SK-N-SH treated with all-trans-retinoic acid at 6 μM for 48 hours (cell line): ENCODE measurements around the gene ANO8.

Source experiments
- ATAC-seq: fragments of 200-7000 bp; cut with Tn5 transposase; 3 replicates; pipeline ENCODE4 v1.9.1; 2020; ENCODE audit warnings: mild to moderate bottlenecking, moderate library complexity
- ARNTL ChIP-seq: fragments of 450-650 bp; formaldehyde crosslinking; IDR thresholded peaks from 2 replicates; pipeline ENCODE4 v1.5.0; 2020; ENCODE audit warnings: low read depth, mild to moderate bottlenecking, moderate library complexity, borderline replicate concordance
- BACH2 ChIP-seq: fragments of 250-450 bp; sonication (Bioruptor Pico); IDR thresholded peaks from 2 replicates; pipeline ENCODE4 v1.9.0; 2021; ENCODE audit warnings: mild to moderate bottlenecking, borderline replicate concordance
- CREB5 ChIP-seq: fragments of 250-450 bp; sonication (Bioruptor Pico); IDR thresholded peaks from 2 replicates; pipeline ENCODE4 v1.5.1; 2020; ENCODE audit warnings: low read depth, mild to moderate bottlenecking, moderate library complexity
- CSDC2 ChIP-seq: fragments of 250-450 bp; sonication (Bioruptor Pico); IDR thresholded peaks from 2 replicates; pipeline ENCODE4 v1.5.0; 2020; ENCODE audit warnings: mild to moderate bottlenecking, moderate library complexity
- CSRNP3 ChIP-seq: fragments of 250-450 bp; sonication (Bioruptor Pico); IDR thresholded peaks from 2 replicates; pipeline ENCODE4 v1.5.1; 2021; ENCODE audit warnings: mild to moderate bottlenecking, moderate library complexity
- ESRRG ChIP-seq: fragments of 250-450 bp; sonication (Bioruptor Pico); IDR thresholded peaks from 2 replicates; pipeline ENCODE4 v1.6.1; 2021; ENCODE audit warnings: mild to moderate bottlenecking
- GLIS3 ChIP-seq: fragments of 250-450 bp; sonication (Bioruptor Pico); IDR thresholded peaks from 2 replicates; pipeline ENCODE4 v1.5.0; 2020; ENCODE audit warnings: mild to moderate bottlenecking, moderate library complexity
- ISL1 ChIP-seq: fragments of 250-450 bp; sonication (Bioruptor Pico); IDR thresholded peaks from 2 replicates; pipeline ENCODE4 v2.1.2; 2022; ENCODE audit warnings: mild to moderate bottlenecking, moderate library complexity
- OSR1 ChIP-seq: fragments of 250-450 bp; sonication (Bioruptor Pico); IDR thresholded peaks from 2 replicates; pipeline ENCODE4 v1.8.0; 2022; ENCODE audit warnings: moderate library complexity, mild to moderate bottlenecking, inconsistent platforms
- PATZ1 ChIP-seq: fragments of 250-450 bp; sonication (Bioruptor Pico); IDR thresholded peaks from 2 replicates; pipeline ENCODE4 v1.8.0; 2020; ENCODE audit warnings: mild to moderate bottlenecking, moderate library complexity, borderline replicate concordance
- POU6F1 ChIP-seq: fragments of 250-450 bp; sonication (Bioruptor Pico); IDR thresholded peaks from 2 replicates; pipeline ENCODE4 v1.8.0; 2021; ENCODE audit warnings: low read depth, mild to moderate bottlenecking, moderate library complexity, borderline replicate concordance
- PPARA ChIP-seq: fragments of 250-450 bp; sonication (Bioruptor Pico); IDR thresholded peaks from 2 replicates; pipeline ENCODE4 v1.5.0; 2020; ENCODE audit warnings: mild to moderate bottlenecking, borderline replicate concordance
- RARB ChIP-seq: fragments of 250-450 bp; sonication (Bioruptor Pico); IDR thresholded peaks from 2 replicates; pipeline ENCODE4 v1.8.0; 2021; ENCODE audit warnings: mild to moderate bottlenecking, moderate library complexity
- SNAI2 ChIP-seq: fragments of 250-450 bp; sonication (Bioruptor Pico); IDR thresholded peaks from 2 replicates; pipeline ENCODE4 v1.5.0; 2020; ENCODE audit warnings: mild to moderate bottlenecking, moderate library complexity
- TCF4 ChIP-seq: fragments of 250-450 bp; sonication (Bioruptor Pico); IDR thresholded peaks from 2 replicates; pipeline ENCODE4 v1.8.0; 2021; ENCODE audit warnings: mild to moderate bottlenecking, moderate library complexity, borderline replicate concordance
- TOX ChIP-seq: fragments of 250-450 bp; sonication (Bioruptor Pico); IDR thresholded peaks from 2 replicates; pipeline ENCODE4 v1.8.0; 2021; ENCODE audit warnings: mild to moderate bottlenecking, moderate library complexity, borderline replicate concordance
- TSHZ2 ChIP-seq: fragments of 250-450 bp; sonication (Bioruptor Pico); IDR thresholded peaks from 2 replicates; pipeline ENCODE4 v1.5.0; 2020; ENCODE audit warnings: mild to moderate bottlenecking, moderate library complexity
- ZFP3 ChIP-seq: fragments of 250-450 bp; sonication (Bioruptor Pico); IDR thresholded peaks from 2 replicates; pipeline ENCODE4 v1.5.0; 2020; ENCODE audit warnings: mild to moderate bottlenecking, moderate library complexity
- ZFP30 ChIP-seq: fragments of 450-650 bp; formaldehyde crosslinking; IDR thresholded peaks from 2 replicates; pipeline ENCODE4 v1.5.0; 2022; ENCODE audit warnings: mild to moderate bottlenecking, moderate library complexity
- ZNF565 ChIP-seq: fragments of 450-650 bp; formaldehyde crosslinking; conservative IDR thresholded peaks from 2 replicates; pipeline ENCODE4 v1.5.0; 2020; ENCODE audit warnings: low read depth, mild to moderate bottlenecking, moderate library complexity
- ZNF70 ChIP-seq: fragments of 450-650 bp; formaldehyde crosslinking; IDR thresholded peaks from 2 replicates; pipeline ENCODE4 v1.5.0; 2020; ENCODE audit warnings: mild to moderate bottlenecking, moderate library complexity

Gene ANO8

GRCh38 chr19:17324357-17325114, 10.1 kb downstream of the ANO8 start (continued):
- TF ChIP-seq CSDC2 (CRISPR knock-in tag): no peak

GRCh38 chr19:17323964-17324332, 10.7 kb downstream of the ANO8 start:
- no peak for ATAC-seq
- TF ChIP-seq ZFP3 (no peak), CREB5 (CRISPR knock-in tag) (no peak), POU6F1 (CRISPR knock-in tag) (no peak), PPARA (no peak), ZFP30 (CRISPR knock-in tag) (no peak), ESRRG (CRISPR knock-in tag) (no peak), BACH2 (CRISPR knock-in tag) (no peak), ARNTL (CRISPR knock-in tag) (no peak), OSR1 (CRISPR knock-in tag) (no peak), CSDC2 (CRISPR knock-in tag) (no peak)

- TF ChIP-seq TSHZ2 (no peak), OSR1 (CRISPR knock-in tag) (no peak), ZFP3 (no peak), RARB (no peak), ZNF70 (CRISPR knock-in tag) (no peak), CSDC2 (CRISPR knock-in tag) (no peak), ARNTL (CRISPR knock-in tag) (no peak), ISL1 (CRISPR knock-in tag) (no peak), CSRNP3 (CRISPR knock-in tag) (no peak), SNAI2 (CRISPR knock-in tag) (no peak), PPARA (no peak), POU6F1 (CRISPR knock-in tag) (no peak), PATZ1 (CRISPR knock-in tag) (no peak), CREB5 (CRISPR knock-in tag) (no peak), TCF4 (CRISPR knock-in tag) (no peak), ESRRG (CRISPR knock-in tag) (no peak), ZNF565 (CRISPR knock-in tag) (no peak), TOX (CRISPR knock-in tag) (no peak), GLIS3 (CRISPR knock-in tag) (no peak)
Measured at GRCh38 chr19:17323300-17323963, 11.2 kb downstream of the ANO8 start.

More at GRCh38 chr19:17323300-17323963, 11.2 kb downstream of the ANO8 start:
- ATAC-seq: no peak
